Endothelial cell of umbilical vein (primary cell): ENCODE measurements around the gene TRMT2A. TPM values are rescaled to one million over a fixed set of nuclear protein-coding genes. Genes with fewer than 3 reads are reported as not detected.
A peak's percentile ranks its signal among the peaks of the same experiment; 100 is the strongest.

ENCODE experiments used
- BruUV-seq: library from RNA; stranded (reverse); fragments of 400-500 nt; replicated peaks from 2 replicates; lab custom pipeline; 2021; lab: Mats Ljungman, UMichigan
- CTCF ChIA-PET: fragments of 300-600, 350-600 bp; sonication (Branson Sonifier 250); formaldehyde crosslinking; loops from one replicate; lab custom pipeline; 2021; ENCODE audit warnings: antibody characterized with exemption, inconsistent platforms; lab: Charles Lee
- POLR2A ChIA-PET: fragments of 300-600, 350-600 bp; sonication (Branson Sonifier 250); formaldehyde crosslinking; loops from one replicate; lab custom pipeline; 2021; ENCODE audit warnings: antibody characterized with exemption, inconsistent platforms; lab: Charles Lee
- DNase-seq: peaks from one replicate; pipeline ENCODE4 v3.0.0-alpha.2; 2011; ENCODE audit warnings: low read depth, low spot score
- FAIRE-seq: peaks from 2 replicates; lab custom pipeline; 2011; peaks lifted over from hg19 to GRCh38; lab: Jason Lieb, UNC
- H2AFZ ChIP-seq: 2 replicates; pipeline ENCODE4 v1.6.0; 2012; ENCODE audit warnings: low read depth, low read length, control low read depth, inconsistent platforms
- H3K27ac ChIP-seq: 2 replicates; pipeline ENCODE4 v1.5.1; 2011; ENCODE audit warnings: low read depth, mild to moderate bottlenecking, control low read depth, low read length, moderate library complexity; ENCODE audit not compliant: insufficient read depth
- H3K27me3 ChIP-seq, 2 experiments: 2 replicates each; pipeline versions ENCODE4 v1.6.0 to v1.6.1; 2011; ENCODE audit warnings: low read length in 2 of 2, mixed read lengths in 1 of 2; ENCODE audit not compliant: control insufficient read depth in 2 of 2, insufficient read depth in 2 of 2
- H3K36me3 ChIP-seq, 2 experiments: 2 replicates in 1 of 2; 3 replicates in 1 of 2; pipeline ENCODE4 v1.5.1; 2011; ENCODE audit warnings: low read length in 2 of 2, mild to moderate bottlenecking in 1 of 2, moderate library complexity in 1 of 2; ENCODE audit not compliant: control insufficient read depth in 2 of 2, insufficient read depth in 2 of 2; ENCODE audit errors: extremely low read depth in 1 of 2
- H3K4me1 ChIP-seq: 3 replicates; pipeline ENCODE4 v1.5.1; 2011; ENCODE audit warnings: mild to moderate bottlenecking, low read length; ENCODE audit not compliant: control insufficient read depth, insufficient read depth; ENCODE audit errors: extremely low read depth
- H3K4me2 ChIP-seq: 2 replicates; pipeline ENCODE4 v1.6.1; 2011; ENCODE audit warnings: low read length, control low read depth, mixed read lengths; ENCODE audit not compliant: insufficient read depth
- H3K4me3 ChIP-seq, 3 experiments: fragments of 200-600 bp in 1 of 3; sonication (generic), shearing (Covaris generic) in 1 of 3; replicated peaks in 1 of 3; 2 replicates each; pipeline ENCODE4 v1.5.1; 2011 to 2016; ENCODE audit warnings: control low read depth in 3 of 3, low read length in 3 of 3, mild to moderate bottlenecking in 2 of 3, inconsistent platforms in 1 of 3, low read depth in 1 of 3, moderate library complexity in 1 of 3; ENCODE audit not compliant: insufficient read depth in 1 of 3
- H3K79me2 ChIP-seq: 2 replicates; pipeline ENCODE4 v1.6.0; 2012; ENCODE audit warnings: low read length, inconsistent platforms; ENCODE audit not compliant: control insufficient read depth, insufficient read depth
- H3K9ac ChIP-seq: replicated peaks from 2 replicates; pipeline ENCODE3; 2011; ENCODE audit warnings: low read length, control low read depth; ENCODE audit not compliant: insufficient read depth; ENCODE audit errors: extremely low read depth
- H3K9me1 ChIP-seq: replicated peaks from 3 replicates; pipeline ENCODE4 v1.6.0; 2011; ENCODE audit warnings: mild to moderate bottlenecking, low read length; ENCODE audit not compliant: control insufficient read depth, insufficient read depth; ENCODE audit errors: extremely low read depth
- H3K9me3 ChIP-seq: replicated peaks from 2 replicates; pipeline ENCODE4 v1.5.1; 2012; ENCODE audit warnings: low read length, inconsistent platforms; ENCODE audit not compliant: control insufficient read depth, insufficient read depth
- H4K20me1 ChIP-seq: replicated peaks from 2 replicates; pipeline ENCODE3; 2011; ENCODE audit warnings: mild to moderate bottlenecking, low read length; ENCODE audit not compliant: control insufficient read depth, insufficient read depth; ENCODE audit errors: extremely low read depth
- EZH2 ChIP-seq: IDR thresholded peaks from 2 replicates; pipeline ENCODE4 v1.6.1; 2012; ENCODE audit warnings: borderline replicate concordance, low read depth, mild to moderate bottlenecking, moderate library complexity, low read length, inconsistent platforms; ENCODE audit not compliant: severe bottlenecking
- FOS ChIP-seq: IDR thresholded peaks from 2 replicates; pipeline ENCODE4 v1.6.1; 2011; ENCODE audit warnings: mild to moderate bottlenecking, low read length, moderate library complexity, borderline replicate concordance; ENCODE audit not compliant: insufficient read depth
- GATA2 ChIP-seq: IDR thresholded peaks from 2 replicates; pipeline ENCODE4 v1.7.0; 2011; ENCODE audit warnings: low read depth, mild to moderate bottlenecking, moderate library complexity, mixed read lengths, low read length; ENCODE audit not compliant: insufficient read length, insufficient read depth
- JUN ChIP-seq: IDR thresholded peaks from 2 replicates; pipeline ENCODE4 v1.6.1; 2011; ENCODE audit warnings: borderline replicate concordance, low read depth; ENCODE audit not compliant: insufficient read length, insufficient read depth
- MAX ChIP-seq: IDR thresholded peaks from 2 replicates; pipeline ENCODE4 v1.6.1; 2011; ENCODE audit not compliant: insufficient read depth, insufficient read length
- MYC ChIP-seq: IDR thresholded peaks from one replicate; pipeline ENCODE4 v1.6.1; 2011; ENCODE audit warnings: mild to moderate bottlenecking, low read depth, low read length
- POLR2A ChIP-seq: IDR thresholded peaks from 2 replicates; pipeline ENCODE4 v1.6.1; 2012; ENCODE audit warnings: low read depth, mild to moderate bottlenecking, control low read depth, low read length
- POLR2AphosphoS5 ChIP-seq: IDR thresholded peaks from 2 replicates; pipeline ENCODE4 v1.6.1; 2012; ENCODE audit warnings: low read depth, mild to moderate bottlenecking, control low read depth, low read length, moderate library complexity; ENCODE audit not compliant: insufficient read depth
- dilution Hi-C: fragments of 300-500 bp; cut with MboI; formaldehyde crosslinking; loops from one replicate; pipeline ENCODE4 v1.15.0; 2019; ENCODE audit warnings: low sequenced_read_pairs; ENCODE audit not compliant: extremely low pct_ligation_motif_present
- intact Hi-C: fragments of 100-400 bp; cut with micrococcal nuclease; formaldehyde crosslinking; loops from one replicate; pipeline ENCODE4 v1.10.0; 2022
- polyA plus RNA-seq, 4 experiments: library from polyadenylated mRNA; depleted of rRNA in 3 of 4; stranded (reverse) in 3 of 4; unstranded in 1 of 4; fragments of >200 nt; gene quantifications; 2 replicates each; pipeline versions ENCODE4 v1.2.1 to v1.2.3, GENCODE V29; 2011 to 2012; ENCODE audit warnings: missing spikeins in 1 of 4
- total RNA-seq: library from RNA; stranded (reverse); gene quantifications from 2 replicates; pipeline ENCODE4 v1.2.3, GENCODE V29; 2021
- TF ChIP-seq, protein P1 (sequence below), 2 donors: IDR thresholded peaks; 1 replicate in 1 of 2; 2 replicates in 1 of 2; pipeline ENCODE4 v1.5.1; 2011; ENCODE audit warnings: low read length in 2 of 2, mild to moderate bottlenecking in 2 of 2, moderate library complexity in 2 of 2, control low read depth in 1 of 2, inconsistent platforms in 1 of 2, low read depth in 1 of 2; ENCODE audit not compliant: insufficient read depth in 1 of 2; ENCODE audit errors: extremely low read depth in 1 of 2

TRMT2A gene
- total and polyA plus RNA-seq, 2 donors (not counting 3 experiments of a cell fraction or from before 2014, with no cell fraction given), result 51.2 to 61.9 TPM

DNA sequence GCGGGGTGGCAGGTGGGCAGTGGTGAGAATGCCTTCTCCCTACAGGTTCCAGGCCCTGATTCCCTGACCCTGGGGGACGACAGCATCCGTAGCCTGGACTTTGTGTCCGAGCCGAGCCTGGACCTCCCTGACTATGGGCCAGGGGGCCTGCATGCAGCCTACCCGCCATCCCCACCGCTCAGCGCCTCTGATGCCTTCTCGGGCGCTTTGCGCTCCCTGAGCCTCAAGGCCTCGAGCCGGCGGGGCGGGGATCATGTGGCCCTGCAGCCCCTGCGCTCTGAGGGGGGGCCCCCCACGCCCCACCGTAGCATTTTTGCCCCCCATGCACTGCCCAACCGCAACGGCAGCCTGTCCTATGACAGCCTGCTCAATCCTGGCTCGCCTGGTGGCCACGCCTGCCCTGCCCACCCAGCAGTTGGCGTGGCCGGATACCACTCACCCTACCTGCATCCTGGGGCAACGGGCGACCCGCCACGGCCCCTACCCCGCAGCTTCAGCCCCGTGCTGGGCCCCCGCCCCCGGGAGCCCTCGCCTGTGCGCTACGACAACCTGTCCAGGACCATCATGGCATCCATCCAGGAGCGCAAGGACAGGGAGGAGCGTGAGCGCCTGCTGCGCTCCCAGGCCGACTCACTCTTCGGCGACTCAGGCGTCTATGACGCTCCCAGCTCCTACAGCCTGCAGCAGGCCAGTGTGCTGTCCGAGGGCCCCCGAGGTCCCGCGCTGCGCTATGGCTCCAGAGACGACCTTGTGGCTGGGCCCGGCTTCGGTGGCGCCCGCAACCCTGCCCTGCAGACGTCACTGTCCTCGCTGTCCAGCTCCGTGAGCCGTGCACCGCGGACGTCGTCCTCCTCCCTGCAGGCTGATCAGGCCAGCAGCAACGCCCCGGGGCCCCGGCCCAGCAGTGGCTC is 25.9 kb upstream of the TRMT2A start:
- CTCF ChIA-PET, result no interaction called here
- H2AFZ ChIP-seq, result no peak overlapping the region
- peaks cover 7% of the 10 kb centered on the region for H3K79me2 ChIP-seq
- intact Hi-C loops (no loop called here), dilution Hi-C loops (no loop called here)
- no peaks in the 10 kb centered on the region for H3K27me3 ChIP-seq
- H3K9ac ChIP-seq, result no peak overlapping the region
- DNase-seq, result no peak
- H3K4me2 ChIP-seq, result no peak overlapping the region
- FAIRE-seq, result no peak
- no peaks in the 10 kb centered on the region for H3K9me1 ChIP-seq
- no peak overlapping the region for H3K4me3 ChIP-seq
- no peak overlapping the region for H3K27ac ChIP-seq
- no peaks in the 10 kb centered on the region for H4K20me1 ChIP-seq
- TF ChIP-seq FOS, result no peak
- TF ChIP-seq, protein P1, sequence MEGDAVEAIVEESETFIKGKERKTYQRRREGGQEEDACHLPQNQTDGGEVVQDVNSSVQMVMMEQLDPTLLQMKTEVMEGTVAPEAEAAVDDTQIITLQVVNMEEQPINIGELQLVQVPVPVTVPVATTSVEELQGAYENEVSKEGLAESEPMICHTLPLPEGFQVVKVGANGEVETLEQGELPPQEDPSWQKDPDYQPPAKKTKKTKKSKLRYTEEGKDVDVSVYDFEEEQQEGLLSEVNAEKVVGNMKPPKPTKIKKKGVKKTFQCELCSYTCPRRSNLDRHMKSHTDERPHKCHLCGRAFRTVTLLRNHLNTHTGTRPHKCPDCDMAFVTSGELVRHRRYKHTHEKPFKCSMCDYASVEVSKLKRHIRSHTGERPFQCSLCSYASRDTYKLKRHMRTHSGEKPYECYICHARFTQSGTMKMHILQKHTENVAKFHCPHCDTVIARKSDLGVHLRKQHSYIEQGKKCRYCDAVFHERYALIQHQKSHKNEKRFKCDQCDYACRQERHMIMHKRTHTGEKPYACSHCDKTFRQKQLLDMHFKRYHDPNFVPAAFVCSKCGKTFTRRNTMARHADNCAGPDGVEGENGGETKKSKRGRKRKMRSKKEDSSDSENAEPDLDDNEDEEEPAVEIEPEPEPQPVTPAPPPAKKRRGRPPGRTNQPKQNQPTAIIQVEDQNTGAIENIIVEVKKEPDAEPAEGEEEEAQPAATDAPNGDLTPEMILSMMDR (IDR thresholded peaks at IDR 0.05; ENCODE audit: extremely low read depth in 1 of 2, insufficient read depth in 1 of 2, low read depth in 1 of 2, low read length in 2 of 2), result no peak
- TF ChIP-seq JUN, result no peak
- no peak for TF ChIP-seq POLR2AphosphoS5
- TF ChIP-seq MYC, result no peak
- no peak for TF ChIP-seq POLR2A
- TF ChIP-seq EZH2, result no peak
- TF ChIP-seq GATA2, result no peak
- no peak for TF ChIP-seq MAX
- H3K4me1 ChIP-seq, result no peaks in the 10 kb centered on the region
- POLR2A ChIA-PET, result no interaction called here
- no peaks in the 10 kb centered on the region for H3K9me3 ChIP-seq
- TSS peak; percentile 25 for BruUV-seq
- peaks cover 3 to 18% of the 10 kb centered on the region in 2 experiments for H3K36me3 ChIP-seq
